CD4-positive, CD25-positive, alpha-beta regulatory T cell (primary cell): Measurements from ENCODE around the gene FBXO4. TPM values are rescaled to one million over a fixed set of nuclear protein-coding genes. Genes with fewer than 3 reads are reported as not detected.

ENCODE experiments used
- ATAC-seq, 2 donors: fragments of 150-1000 bp; cut with Tn5 transposase; one replicate each; pipeline ENCODE4 v1.10.0; 2021; ENCODE audit warnings: low read depth in 2 of 2, moderate number of reproducible peaks in 2 of 2, moderate library complexity in 1 of 2
- DNase-seq, 3 donors: peaks; one replicate each; pipeline versions ENCODE4 v3.0.0 to v3.0.0-alpha.2; 2012 to 2022; ENCODE audit warnings: mixed read lengths in 1 of 3
- H3K27ac ChIP-seq: one replicate; pipeline ENCODE4 v1.7.0; 2013; ENCODE audit warnings: mild to moderate bottlenecking, low read length; ENCODE audit not compliant: insufficient read depth, poor library complexity, severe bottlenecking
- H3K27me3 ChIP-seq: one replicate; pipeline ENCODE4 v1.7.0; 2013; ENCODE audit warnings: low read length; ENCODE audit not compliant: control insufficient read depth, insufficient read depth
- H3K36me3 ChIP-seq: one replicate; pipeline ENCODE4 v1.7.0; 2013; ENCODE audit warnings: mild to moderate bottlenecking, low read length, moderate library complexity; ENCODE audit not compliant: control insufficient read depth, insufficient read depth
- H3K4me1 ChIP-seq: 2 replicates; pipeline ENCODE4 v1.7.0; 2013; ENCODE audit warnings: mild to moderate bottlenecking, low read length; ENCODE audit not compliant: insufficient read depth, control insufficient read depth, poor library complexity, severe bottlenecking
- H3K4me3 ChIP-seq: one replicate; pipeline ENCODE4 v1.7.0; 2013; ENCODE audit warnings: low read depth, mild to moderate bottlenecking, low read length, moderate library complexity
- H3K9me3 ChIP-seq, 2 experiments: 1 replicate in 1 of 2; 2 replicates in 1 of 2; pipeline ENCODE4 v1.7.0; 2013; ENCODE audit warnings: low read length in 2 of 2, mild to moderate bottlenecking in 1 of 2, moderate library complexity in 1 of 2; ENCODE audit not compliant: control insufficient read depth in 2 of 2
- H3K27ac Mint-ChIP-seq, 3 donors: one replicate each; pipeline ENCODE4 v1.8.0; 2020 to 2022; ENCODE audit warnings: mild to moderate bottlenecking in 3 of 3, mixed read lengths in 3 of 3, moderate library complexity in 2 of 3
- H3K27me3 Mint-ChIP-seq: one replicate; pipeline ENCODE4 v1.8.0; 2022; ENCODE audit warnings: mild to moderate bottlenecking, mixed read lengths
- H3K36me3 Mint-ChIP-seq: one replicate; pipeline ENCODE4 v1.8.0; 2020; ENCODE audit warnings: mixed read lengths
- H3K4me1 Mint-ChIP-seq, 4 donors: one replicate each; pipeline ENCODE4 v1.8.0; 2020 to 2022; ENCODE audit warnings: mixed read lengths in 4 of 4, mild to moderate bottlenecking in 1 of 4
- H3K4me3 Mint-ChIP-seq, 4 donors: one replicate each; pipeline ENCODE4 v1.8.0; 2020 to 2022; ENCODE audit warnings: mild to moderate bottlenecking in 4 of 4, mixed read lengths in 4 of 4, moderate library complexity in 3 of 4
- H3K9me3 Mint-ChIP-seq, 7 donors: one replicate each; pipeline ENCODE4 v1.8.0; 2020 to 2022; ENCODE audit warnings: mixed read lengths in 7 of 7, mild to moderate bottlenecking in 3 of 7, moderate library complexity in 2 of 7
- polyA plus RNA-seq, 4 donors: library from polyadenylated mRNA; unstranded; fragments of 300-500 nt; fragmentation: Illumina TruSeq; gene quantifications; one replicate each; pipeline ENCODE4 v1.2.3, GENCODE V29; 2021
- total RNA-seq: library from RNA; stranded (reverse); gene quantifications from one replicate; pipeline ENCODE4 v1.2.3, GENCODE V29; 2022

Gene FBXO4
- total and polyA plus RNA-seq, 5 donors from 2014 or later = 11.9 to 27.4 (median 21.1) TPM

GRCh38 chr5:41954286-41954685 is 29.2 kb downstream of the FBXO4 start:
- peaks cover 0 to under 1% of the 10 kb centered on the region in 2 experiments for H3K9me3 ChIP-seq
- Mint-ChIP-seq H3K36me3 (no peaks in the 10 kb centered on the region), H3K9me3 (peaks cover 0 to 9% (median 4%) of the 10 kb centered on the region in 7 donors), H3K4me1 (no peaks in the 10 kb centered on the region), H3K27ac (no peak overlapping the region), H3K4me3 (no peak overlapping the region), H3K27me3 (peaks cover 4% of the 10 kb centered on the region)
- H3K27me3 ChIP-seq = no peaks in the 10 kb centered on the region
- no peak overlapping the region for H3K27ac ChIP-seq
- no peak for DNase-seq
- no peak overlapping the region for H3K4me3 ChIP-seq
- no peaks in the 10 kb centered on the region for H3K4me1 ChIP-seq
- ATAC-seq = no peak
- no peaks in the 10 kb centered on the region for H3K36me3 ChIP-seq

- Mint-ChIP-seq H3K27me3 (peaks cover 4% of the 10 kb centered on the region), H3K27ac (no peak overlapping the region), H3K9me3 (peaks cover 0 to 18% (median 7%) of the 10 kb centered on the region in 7 donors), H3K4me3 (no peak overlapping the region), H3K36me3 (no peaks in the 10 kb centered on the region), H3K4me1 (no peaks in the 10 kb centered on the region)
- DNase-seq (no peak), ATAC-seq (no peak)
- H3K27ac ChIP-seq = no peak overlapping the region
- no peak overlapping the region for H3K4me3 ChIP-seq
- no peaks in the 10 kb centered on the region for H3K27me3 ChIP-seq
- H3K36me3 ChIP-seq = no peaks in the 10 kb centered on the region
- no peaks in the 10 kb centered on the region for H3K4me1 ChIP-seq
- peaks cover 4 to 10% of the 10 kb centered on the region in 2 experiments for H3K9me3 ChIP-seq
Observed at GRCh38 chr5:41955432-41956024, 30.4 kb downstream of the FBXO4 start.

GRCh38 chr5:41956943-41957342 is 31.9 kb downstream of the FBXO4 start:
- no peak overlapping the region for H3K27ac ChIP-seq
- DNase-seq = no peak

GRCh38 chr5:41960481-41960880 is 35.4 kb downstream of the FBXO4 start:
- Histone ChIP-seq H3K4me1 (no peaks in the 10 kb centered on the region), H3K4me3 (no peak overlapping the region), H3K36me3 (no peaks in the 10 kb centered on the region), H3K9me3 (peaks cover 13 to 19% of the 10 kb centered on the region in 2 experiments), H3K27ac (no peak overlapping the region), H3K27me3 (no peaks in the 10 kb centered on the region)
- H3K36me3 Mint-ChIP-seq = no peaks in the 10 kb centered on the region
- no peak overlapping the region for H3K27ac Mint-ChIP-seq
- H3K4me3 Mint-ChIP-seq = no peak overlapping the region
- no peaks in the 10 kb centered on the region for H3K4me1 Mint-ChIP-seq
- ATAC-seq = no peak
- H3K27me3 Mint-ChIP-seq = peaks cover 8% of the 10 kb centered on the region
- peaks cover 0 to 35% (median 12%) of the 10 kb centered on the region in 7 donors for H3K9me3 Mint-ChIP-seq
- DNase-seq = no peak

More at GRCh38 chr5:41956943-41957342, 31.9 kb downstream of the FBXO4 start:
- H3K27me3 ChIP-seq = no peaks in the 10 kb centered on the region
- H3K36me3 ChIP-seq = no peaks in the 10 kb centered on the region
- no peaks in the 10 kb centered on the region for H3K4me1 Mint-ChIP-seq
- no peaks in the 10 kb centered on the region for H3K4me1 ChIP-seq
- H3K27ac Mint-ChIP-seq = no peak overlapping the region
- H3K9me3 ChIP-seq = peaks cover 13 to 18% of the 10 kb centered on the region in 2 experiments
- H3K4me3 ChIP-seq = no peak overlapping the region
- H3K27me3 Mint-ChIP-seq = peaks cover 4% of the 10 kb centered on the region
- no peaks in the 10 kb centered on the region for H3K36me3 Mint-ChIP-seq
- no peak overlapping the region for H3K4me3 Mint-ChIP-seq
- H3K9me3 Mint-ChIP-seq = peaks cover 0 to 29% (median 12%) of the 10 kb centered on the region in 7 donors
- no peak for ATAC-seq

GRCh38 chr5:41961736-41962135 is 36.7 kb downstream of the FBXO4 start:
- Histone ChIP-seq H3K9me3 (peaks cover 13 to 19% of the 10 kb centered on the region in 2 experiments), H3K4me3 (no peak overlapping the region), H3K27me3 (no peaks in the 10 kb centered on the region), H3K4me1 (no peaks in the 10 kb centered on the region), H3K27ac (no peak overlapping the region), H3K36me3 (no peaks in the 10 kb centered on the region)
- Mint-ChIP-seq H3K4me3 (no peak overlapping the region), H3K36me3 (no peaks in the 10 kb centered on the region), H3K4me1 (no peaks in the 10 kb centered on the region), H3K9me3 (peaks cover 0 to 35% (median 8%) of the 10 kb centered on the region in 7 donors), H3K27me3 (peaks cover 6% of the 10 kb centered on the region), H3K27ac (no peak overlapping the region)
- ATAC-seq = no peak
- DNase-seq = no peak

GRCh38 chr5:41962491-41962890 is 37.4 kb downstream of the FBXO4 start:
- H3K36me3 ChIP-seq = no peaks in the 10 kb centered on the region
- peaks cover 13 to 19% of the 10 kb centered on the region in 2 experiments for H3K9me3 ChIP-seq
- Mint-ChIP-seq H3K27me3 (peaks cover 6% of the 10 kb centered on the region), H3K27ac (no peak overlapping the region), H3K36me3 (no peaks in the 10 kb centered on the region), H3K9me3 (peaks cover 0 to 35% (median 12%) of the 10 kb centered on the region in 7 donors), H3K4me1 (no peaks in the 10 kb centered on the region), H3K4me3 (no peak overlapping the region)
- ATAC-seq = no peak
- no peaks in the 10 kb centered on the region for H3K4me1 ChIP-seq
- no peak overlapping the region for H3K27ac ChIP-seq
- no peak for DNase-seq
- no peaks in the 10 kb centered on the region for H3K27me3 ChIP-seq
- no peak overlapping the region for H3K4me3 ChIP-seq

GRCh38 chr5:41966401-41967105 is 41.5 kb downstream of the FBXO4 start:
- ATAC-seq (no peak), DNase-seq (no peak)
- peaks cover 0 to 15% (median 6%) of the 10 kb centered on the region in 7 donors for H3K9me3 Mint-ChIP-seq
- H3K4me3 ChIP-seq = no peak overlapping the region
- no peaks in the 10 kb centered on the region for H3K36me3 Mint-ChIP-seq
- H3K27ac ChIP-seq = no peak overlapping the region
- H3K36me3 ChIP-seq = no peaks in the 10 kb centered on the region
- H3K9me3 ChIP-seq = peaks cover 2 to 3% of the 10 kb centered on the region in 2 experiments
- no peaks in the 10 kb centered on the region for H3K4me1 ChIP-seq
- H3K4me3 Mint-ChIP-seq = no peak overlapping the region
- H3K27ac Mint-ChIP-seq = no peak overlapping the region
- H3K27me3 ChIP-seq = no peaks in the 10 kb centered on the region
- peaks cover 11% of the 10 kb centered on the region for H3K27me3 Mint-ChIP-seq
- H3K4me1 Mint-ChIP-seq = no peaks in the 10 kb centered on the region
